ENCODE results near the gene VWA5A. TPM values are rescaled to one million over a fixed set of nuclear protein-coding genes. Genes with fewer than 3 reads are reported as not detected.

VWA5A gene
- total RNA-seq, 2 donors from 2014 or later: 38.3 to 65.4 TPM

DNA sequence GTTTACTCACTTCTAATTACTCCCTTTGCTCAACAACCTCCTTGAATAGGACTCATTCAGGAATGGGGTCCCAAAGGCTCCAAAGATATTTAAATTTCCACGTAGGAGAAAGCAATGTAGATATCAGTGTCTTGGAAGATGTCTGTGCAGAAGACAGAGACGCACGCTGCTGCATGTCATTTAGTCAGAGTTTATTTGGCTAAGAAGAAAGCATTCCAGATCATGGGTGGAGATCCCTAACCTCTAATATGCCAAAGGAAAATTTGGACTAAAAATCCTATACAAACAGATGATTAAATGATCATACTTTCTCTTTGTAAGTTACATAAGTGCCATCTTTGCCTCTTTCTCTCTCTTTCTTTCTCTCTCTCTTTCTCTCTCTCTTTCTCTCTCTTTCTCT lies 67.8 kb downstream of the VWA5A start, which contains the start of gene OR10D3:
Gene OR10D3 (plus strand): TSS at position 278 of the 400 bp plus-strand sequence. CDS start 1,925 bp downstream, outside the sequence.
- no peaks in the 10 kb centered on the region for H3K4me1 ChIP-seq (ENCODE audit: control insufficient read depth, insufficient read depth, low read length)
- Mint-ChIP-seq H3K4me1 (peaks cover 1% of the 10 kb centered on the region), H3K27ac (no peak within 1 kb of the TSS), H3K4me3 (no peak within 1 kb of the TSS), H3K9me3 (peaks cover 9% of the 10 kb centered on the region), H3K27me3 (ENCODE audit: insufficient read depth) (peaks cover 26% of the 10 kb centered on the region), H3K36me3 (ENCODE audit: low read depth) (peaks cover 5% of the 10 kb centered on the region)
- 60 to 70% methylated on average over 2 to 3 of the region's 3 CpGs for WGBS, 2 experiments (ENCODE audit: insufficient coverage in 1 of 2, insufficient read length in 1 of 2)
- no peaks in the 10 kb centered on the region for H3K36me3 ChIP-seq (ENCODE audit: control insufficient read depth, insufficient read depth, low read length)
- no peak within 1 kb of the TSS for H3K4me3 ChIP-seq (ENCODE audit: low read length)
- H3K9ac ChIP-seq (ENCODE audit: extremely low read depth, low read length, poor library complexity, severe bottlenecking): no peak within 1 kb of the TSS
- no peak for DNase-seq
- peaks cover 11% of the 10 kb centered on the region for H3K9me3 ChIP-seq (ENCODE audit: control insufficient read depth, low read length)
- no peak for TF ChIP-seq CTCF (conservative IDR thresholded peaks at IDR 0.05)
- no peak within 1 kb of the TSS for H3K27ac ChIP-seq (ENCODE audit: low read depth, low read length)
- H3K27me3 ChIP-seq (ENCODE audit: control insufficient read depth, insufficient read depth, low read length, poor library complexity, severe bottlenecking): no peaks in the 10 kb centered on the region

DNA sequence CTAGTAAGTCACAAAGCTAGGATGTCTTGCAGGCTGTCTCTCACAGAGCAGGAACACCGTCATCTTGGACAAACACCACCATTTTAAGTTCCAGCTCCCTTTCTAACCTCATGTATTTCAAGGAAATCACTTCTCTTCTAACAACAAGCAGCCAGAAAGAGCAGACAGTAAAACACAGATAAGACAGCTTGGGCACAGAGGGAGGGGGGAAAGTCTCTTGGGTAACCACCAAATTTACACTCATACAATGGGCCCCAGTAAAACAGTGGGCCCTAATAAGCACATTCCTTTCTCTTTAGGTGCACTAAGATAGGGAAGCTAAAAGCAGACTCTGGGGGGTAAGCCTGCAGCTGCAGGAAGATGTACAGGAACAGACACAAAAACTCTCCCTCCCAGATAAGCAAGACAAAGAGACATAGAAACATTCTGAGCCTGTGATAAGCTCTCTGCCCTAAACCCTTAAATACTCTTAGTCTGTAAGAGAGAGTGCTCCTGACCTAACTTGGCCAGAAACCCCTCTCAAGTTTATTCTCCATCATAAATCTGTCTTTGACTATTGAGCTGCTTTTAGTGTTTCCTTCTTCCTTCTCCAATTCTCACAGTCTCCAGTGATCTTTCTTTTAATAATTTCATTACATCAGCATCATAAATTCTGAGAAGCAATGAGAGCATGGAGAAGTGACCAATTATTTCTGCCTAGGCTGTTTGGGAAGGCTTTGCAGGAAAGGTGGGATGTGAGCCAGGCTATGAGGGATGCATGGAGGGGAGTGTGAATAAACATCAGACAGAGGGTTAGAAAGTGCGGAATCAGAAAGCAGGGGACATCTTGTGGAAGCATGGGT lies 75.3 kb downstream of the VWA5A start:
- DNase-seq: peak; percentile 57
- H3K27me3 ChIP-seq (ENCODE audit: control insufficient read depth, insufficient read depth, low read length, poor library complexity, severe bottlenecking): no peaks in the 10 kb centered on the region
- peaks cover 37% of the 10 kb centered on the region for H3K4me1 Mint-ChIP-seq

More for the DNA sequence above, 75.3 kb downstream of the VWA5A start:
- no peak overlapping the region for H3K9ac ChIP-seq (ENCODE audit: extremely low read depth, low read length, poor library complexity, severe bottlenecking)
- 78 to 100% methylated on average over 1 to 2 of the region's 2 CpGs for WGBS, 2 experiments (ENCODE audit: insufficient coverage in 1 of 2, insufficient read length in 1 of 2)
- H3K27me3 Mint-ChIP-seq (ENCODE audit: insufficient read depth): peaks cover 9% of the 10 kb centered on the region
- H3K36me3 ChIP-seq (ENCODE audit: control insufficient read depth, insufficient read depth, low read length): no peaks in the 10 kb centered on the region
- H3K27ac Mint-ChIP-seq: peak overlapping the region; percentile 85
- H3K9me3 ChIP-seq (ENCODE audit: control insufficient read depth, low read length): no peaks in the 10 kb centered on the region
- H3K27ac ChIP-seq (ENCODE audit: low read depth, low read length): no peak overlapping the region
- no peak overlapping the region for H3K4me3 Mint-ChIP-seq
- H3K36me3 Mint-ChIP-seq (ENCODE audit: low read depth): no peaks in the 10 kb centered on the region
- H3K4me3 ChIP-seq (ENCODE audit: low read length): peak overlapping the region; percentile 33
- peaks cover 14% of the 10 kb centered on the region for H3K4me1 ChIP-seq (ENCODE audit: control insufficient read depth, insufficient read depth, low read length)
- TF ChIP-seq CTCF (conservative IDR thresholded peaks at IDR 0.05): no peak
- H3K9me3 Mint-ChIP-seq: no peaks in the 10 kb centered on the region
